22Rv1 (cell line): Measurements from ENCODE around the gene PREX1.

Experiments used
- H3K27ac ChIP-seq: fragments of 450-650 bp; 2 replicates; pipeline ENCODE4 v1.5.1; 2017
- ZFX ChIP-seq: fragments of 450-650 bp; IDR thresholded peaks from 2 replicates; pipeline ENCODE4 v1.6.1; 2017; ENCODE audit warnings: antibody characterized with exemption, borderline replicate concordance
- TF ChIP-seq, protein P1 (sequence below): fragments of 450-650 bp; IDR thresholded peaks from 2 replicates; pipeline ENCODE4 v1.5.1; 2017; ENCODE audit warnings: mild to moderate bottlenecking

The PREX1 gene

DNA sequence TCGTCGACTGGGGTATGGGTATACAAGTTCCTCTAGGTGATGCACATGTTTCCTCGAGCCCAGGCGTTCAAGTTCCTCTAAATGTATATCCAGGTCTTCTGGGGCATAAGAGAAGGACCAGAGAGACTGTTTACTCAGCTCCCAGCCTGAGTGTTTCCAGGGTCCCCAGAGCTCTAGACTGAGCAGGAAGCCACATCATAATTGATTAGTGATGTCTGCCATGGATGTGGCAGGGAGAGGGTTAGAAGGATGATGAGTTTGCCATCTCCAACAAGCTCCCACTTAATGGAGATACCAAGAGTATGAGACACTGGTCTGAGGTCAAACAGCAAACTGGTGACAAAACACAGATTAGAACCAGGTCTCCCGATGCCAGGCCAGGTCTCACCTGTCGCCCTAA, 74.8 kb downstream of the PREX1 start:
- TF ChIP-seq, protein P1, sequence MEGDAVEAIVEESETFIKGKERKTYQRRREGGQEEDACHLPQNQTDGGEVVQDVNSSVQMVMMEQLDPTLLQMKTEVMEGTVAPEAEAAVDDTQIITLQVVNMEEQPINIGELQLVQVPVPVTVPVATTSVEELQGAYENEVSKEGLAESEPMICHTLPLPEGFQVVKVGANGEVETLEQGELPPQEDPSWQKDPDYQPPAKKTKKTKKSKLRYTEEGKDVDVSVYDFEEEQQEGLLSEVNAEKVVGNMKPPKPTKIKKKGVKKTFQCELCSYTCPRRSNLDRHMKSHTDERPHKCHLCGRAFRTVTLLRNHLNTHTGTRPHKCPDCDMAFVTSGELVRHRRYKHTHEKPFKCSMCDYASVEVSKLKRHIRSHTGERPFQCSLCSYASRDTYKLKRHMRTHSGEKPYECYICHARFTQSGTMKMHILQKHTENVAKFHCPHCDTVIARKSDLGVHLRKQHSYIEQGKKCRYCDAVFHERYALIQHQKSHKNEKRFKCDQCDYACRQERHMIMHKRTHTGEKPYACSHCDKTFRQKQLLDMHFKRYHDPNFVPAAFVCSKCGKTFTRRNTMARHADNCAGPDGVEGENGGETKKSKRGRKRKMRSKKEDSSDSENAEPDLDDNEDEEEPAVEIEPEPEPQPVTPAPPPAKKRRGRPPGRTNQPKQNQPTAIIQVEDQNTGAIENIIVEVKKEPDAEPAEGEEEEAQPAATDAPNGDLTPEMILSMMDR, result no peak
- no peak for TF ChIP-seq ZFX
- H3K27ac ChIP-seq, result no peak overlapping the region

DNA sequence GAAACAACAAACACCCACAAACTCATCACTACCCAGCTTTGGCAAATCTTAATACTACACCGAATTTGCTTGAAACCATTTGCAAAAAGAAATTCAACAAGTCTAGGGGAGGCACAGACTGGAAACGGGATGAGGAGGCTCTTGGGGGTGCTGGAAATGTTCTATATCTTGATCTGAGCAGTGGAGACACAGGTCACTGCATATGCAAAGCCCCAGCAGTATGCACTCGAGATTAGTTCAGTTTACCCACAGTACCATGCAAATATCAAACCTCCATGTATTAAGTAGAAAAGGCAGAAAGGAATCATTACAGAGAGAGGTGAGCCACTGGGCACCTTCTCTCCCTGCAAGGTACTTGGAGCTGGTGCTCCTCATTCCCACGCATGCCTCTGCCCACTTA, 75.9 kb downstream of the PREX1 start:
- TF ChIP-seq, protein P1, result no peak
- TF ChIP-seq ZFX, result no peak
- H3K27ac ChIP-seq, result no peak overlapping the region

DNA sequence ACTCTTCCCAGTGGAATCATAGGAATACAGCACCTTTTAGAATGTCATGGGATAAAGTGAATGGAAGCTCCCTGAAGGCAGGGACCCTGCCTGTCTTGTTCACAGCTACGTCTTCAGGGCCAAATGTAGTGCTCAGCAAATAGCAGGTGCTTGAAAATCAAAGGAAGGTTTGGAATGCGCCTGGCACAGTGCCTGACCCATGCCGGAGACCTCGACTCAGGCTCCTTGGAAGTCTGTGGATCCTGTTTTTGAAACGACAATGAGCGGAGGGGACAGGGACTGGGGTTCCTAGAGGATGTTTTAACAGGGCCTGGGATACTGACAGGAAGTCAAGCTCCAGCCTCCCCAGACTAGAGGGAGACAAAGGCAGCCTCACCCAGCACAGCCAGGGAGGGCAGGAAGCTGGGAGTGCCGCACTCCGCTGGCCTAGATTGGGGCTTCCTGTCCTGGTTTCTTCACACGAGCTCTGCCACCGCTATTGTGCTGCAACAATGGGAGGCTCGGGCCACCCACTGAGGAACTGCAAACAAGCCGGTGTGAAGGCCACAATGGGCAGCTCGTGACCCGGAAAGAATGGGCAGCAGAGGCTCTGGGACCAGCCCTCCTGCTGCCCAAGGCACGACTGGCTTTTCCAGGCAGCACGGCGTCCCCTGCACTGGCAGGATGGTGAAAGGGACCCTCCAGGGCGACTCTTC, 76.7 kb downstream of the PREX1 start:
- no peak overlapping the region for H3K27ac ChIP-seq

DNA sequence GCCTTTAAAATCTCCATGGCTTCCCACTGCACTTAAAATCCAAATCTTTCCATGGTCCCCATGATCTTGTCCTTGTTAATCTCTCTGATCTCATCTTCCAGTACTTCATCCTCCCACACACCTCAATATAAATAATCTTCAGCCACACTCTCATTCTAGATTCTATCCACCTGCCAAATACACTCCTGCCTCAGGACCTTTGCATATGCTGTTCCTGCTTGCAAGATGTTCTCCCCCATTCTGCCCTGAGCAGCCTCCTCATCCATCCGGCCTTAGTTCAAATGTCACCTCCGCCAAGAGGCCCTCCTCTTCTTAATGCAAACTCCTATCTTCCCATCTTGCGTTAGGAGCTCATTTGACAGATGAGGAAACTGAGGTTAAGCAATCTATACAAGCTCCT, 77.4 kb downstream of the PREX1 start:
- H3K27ac ChIP-seq, result no peak overlapping the region
- no peak for TF ChIP-seq ZFX

More for the DNA sequence above, 76.7 kb downstream of the PREX1 start:
- no peak for TF ChIP-seq ZFX

DNA sequence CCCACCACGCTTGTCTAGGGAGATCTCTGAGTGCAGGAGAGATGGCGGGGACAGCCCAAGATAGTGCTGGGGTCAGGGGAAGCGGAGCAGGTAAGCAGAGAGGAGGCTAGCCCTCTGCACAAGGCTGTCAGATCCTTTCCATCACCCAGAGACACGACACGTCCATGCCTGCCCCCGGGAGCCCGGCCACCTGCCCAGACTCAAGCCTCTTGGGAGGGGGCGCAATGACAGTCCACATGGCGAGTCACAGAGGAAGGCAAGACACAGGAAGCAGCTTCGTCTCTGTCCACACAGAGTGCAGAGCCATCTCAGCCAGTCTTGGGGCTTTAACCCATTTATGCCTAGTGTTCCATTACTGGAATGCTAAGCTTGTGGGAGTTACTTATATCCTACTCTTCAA, 78.4 kb downstream of the PREX1 start:
- TF ChIP-seq, protein P1, result no peak
- no peak for TF ChIP-seq ZFX
- no peak overlapping the region for H3K27ac ChIP-seq

DNA sequence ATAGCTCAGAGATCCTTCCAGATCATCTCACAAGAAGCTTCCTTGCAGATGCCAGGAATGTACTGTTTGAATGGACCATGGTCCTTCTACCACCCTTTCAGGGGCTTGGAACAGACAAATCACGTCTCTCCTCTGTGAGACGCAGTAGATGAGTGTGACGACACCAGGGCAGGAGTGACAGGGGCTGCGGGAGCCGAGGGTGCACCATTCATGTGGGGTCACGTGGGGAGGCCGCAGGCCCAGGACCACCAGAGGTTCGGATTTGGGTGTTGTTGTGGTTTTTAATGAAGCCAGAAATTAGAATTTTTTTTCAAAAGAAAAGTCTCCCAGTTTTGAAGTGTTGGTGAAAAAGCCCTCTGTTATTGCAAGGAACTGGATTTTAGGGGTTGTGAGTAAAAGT, 79.2 kb downstream of the PREX1 start:
- TF ChIP-seq, protein P1, result no peak
- no peak for TF ChIP-seq ZFX
- H3K27ac ChIP-seq, result no peak overlapping the region

DNA sequence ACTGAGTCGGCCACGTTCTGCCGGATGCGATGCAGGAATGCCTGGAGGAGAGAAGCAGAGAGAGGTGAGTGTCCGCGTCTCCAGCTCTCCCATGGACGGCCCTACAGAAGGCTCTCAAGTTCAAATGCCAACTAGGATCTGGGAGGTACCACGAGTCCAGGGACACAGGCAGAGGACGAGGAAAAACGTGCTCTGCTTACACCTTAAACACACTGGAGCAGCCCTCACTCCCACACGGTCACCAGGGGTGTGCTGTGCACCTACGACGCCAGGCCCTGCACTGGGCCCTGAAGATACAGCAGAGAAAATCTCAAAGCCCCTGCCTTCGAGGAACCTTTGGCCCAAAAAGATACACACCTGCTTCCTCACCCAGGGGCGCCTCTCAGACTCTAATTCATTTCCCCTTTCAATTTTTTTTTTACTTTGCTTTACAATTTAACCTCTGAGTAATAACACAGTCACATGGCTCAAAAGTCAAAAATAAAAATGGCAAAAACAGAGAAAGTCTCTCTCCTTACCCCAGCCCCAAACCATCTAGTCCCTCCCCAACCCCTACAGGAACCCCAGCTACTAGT, 79.9 kb downstream of the PREX1 start:
- TF ChIP-seq, protein P1, result no peak
- no peak for TF ChIP-seq ZFX

DNA sequence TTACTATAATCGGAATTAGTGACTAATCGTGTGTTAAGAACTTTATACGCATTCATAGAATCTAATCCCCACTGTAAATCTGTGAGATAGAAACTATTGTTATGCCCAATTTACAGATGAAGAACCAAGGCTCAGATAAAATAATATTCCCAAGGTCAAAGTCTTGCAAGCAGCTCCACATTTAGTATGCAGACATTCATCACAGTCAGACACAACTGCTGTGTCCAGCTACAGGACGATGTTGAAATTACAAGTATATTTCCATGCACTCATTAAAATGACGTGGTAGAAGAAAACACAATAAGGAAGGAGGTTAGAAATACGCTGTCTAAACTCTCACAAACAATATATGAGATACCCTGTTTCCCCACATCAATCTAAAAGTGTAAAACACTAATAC, 82.5 kb downstream of the PREX1 start:
- TF ChIP-seq, protein P1, result no peak
- TF ChIP-seq ZFX, result no peak
- no peak overlapping the region for H3K27ac ChIP-seq

More for the DNA sequence above, 79.9 kb downstream of the PREX1 start:
- H3K27ac ChIP-seq, result no peak overlapping the region
